Prostate gland (tissue), 2 donors: Measurements from ENCODE around the gene CNTNAP2. TPM values are rescaled to one million over a fixed set of nuclear protein-coding genes. Genes with fewer than 3 reads are reported as not detected.

Source experiments
- DNase-seq: peaks from one replicate; pipeline ENCODE4 v3.0.0-alpha.2; 2019; ENCODE audit warnings: low spot score
- H3K27ac ChIP-seq, 2 donors: fragments of 200-600 bp; sonication (generic); 2 replicates each; pipeline ENCODE4 v1.5.1; 2017 to 2019
- H3K27me3 ChIP-seq: fragments of 200-600 bp; sonication (generic); replicated peaks from 2 replicates; pipeline ENCODE4 v1.5.1; 2019; ENCODE audit not compliant: insufficient read depth
- H3K36me3 ChIP-seq, 2 donors: fragments of 200-600 bp; sonication (generic); 1 replicate in 1 of 2; 2 replicates in 1 of 2; pipeline versions ENCODE4 v1.5.1 to v1.8.1; 2017 to 2019
- H3K4me1 ChIP-seq: fragments of 200-600 bp; sonication (generic); replicated peaks from 2 replicates; pipeline ENCODE4 v1.5.1; 2019
- H3K4me3 ChIP-seq, 2 donors: fragments of 200-600 bp; sonication (generic); 2 replicates each; pipeline ENCODE4 v1.5.1; 2017 to 2019
- H3K9me3 ChIP-seq: fragments of 200-600 bp; sonication (generic); 2 replicates; pipeline ENCODE4 v1.5.1; 2017
- CTCF ChIP-seq, 4 experiments: fragments of 200-600 bp in 2 of 4; fragments of 450-650 bp in 2 of 4; sonication (generic) in 2 of 4; IDR thresholded peaks; 1 replicate in 3 of 4; 2 replicates in 1 of 4; pipeline ENCODE4 v1.5.1; 2016 to 2019; ENCODE audit warnings: antibody characterized with exemption in 4 of 4, mild to moderate bottlenecking in 2 of 4, moderate library complexity in 2 of 4
- POLR2A ChIP-seq: fragments of 450-650 bp; IDR thresholded peaks from one replicate; pipeline ENCODE4 v1.6.1; 2016; ENCODE audit warnings: antibody characterized with exemption, mild to moderate bottlenecking
- POLR2AphosphoS5 ChIP-seq: sonication (generic); formaldehyde crosslinking; IDR thresholded peaks from one replicate; pipeline ENCODE4 v1.6.1; 2017; ENCODE audit warnings: antibody characterized with exemption
- whole genome bisulfite sequencing: methylation state at CpG from one replicate; pipeline ENCODE4 v1.1.5; 2018; 5-methylcytosine and 5-hydroxymethylcytosine counted together
- intact Hi-C: fragments of 100-400 bp; cut with DNase I; formaldehyde crosslinking; loops from one replicate; pipeline ENCODE4 v1.14.2; 2022
- total RNA-seq, 2 donors: library from RNA; depleted of rRNA; stranded (reverse); fragments of >200 nt; gene quantifications; one replicate each; pipeline ENCODE4 v1.1.0, GENCODE V29; 2016

Gene CNTNAP2
- total RNA-seq, 2 donors from 2014 or later, result 10.6 to 43.7 TPM

GRCh38 chr7:148121401-148121800 lies 2004.8 kb downstream of the CNTNAP2 start:
- WGBS, result 66% methylated on average over 4 of the region's 4 CpGs

DNA sequence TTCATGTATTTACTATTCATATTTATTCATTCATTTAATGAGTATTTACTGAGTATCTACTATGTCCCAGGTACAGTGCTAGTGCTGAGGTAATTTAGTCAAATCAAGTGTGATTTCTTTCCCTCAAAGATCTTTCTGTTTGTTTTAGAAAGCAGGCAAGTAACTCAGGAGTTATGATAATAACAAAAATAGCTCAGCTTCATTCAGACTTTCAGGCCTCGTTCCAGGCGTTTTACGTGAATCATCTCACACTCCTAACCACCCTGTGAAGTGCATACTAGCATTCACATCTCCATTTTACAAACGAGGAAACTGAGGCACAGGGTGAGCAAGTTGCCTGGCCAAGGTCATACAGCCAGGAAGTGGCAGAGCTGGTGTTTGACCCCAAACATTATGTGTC lies 2005.2 kb downstream of the CNTNAP2 start:
- Histone ChIP-seq H3K9me3 (no peaks in the 10 kb centered on the region), H3K27me3 (no peaks in the 10 kb centered on the region), H3K36me3 (no peaks in the 10 kb centered on the region), H3K4me3 (no peak overlapping the region), H3K27ac (no peak overlapping the region), H3K4me1 (no peaks in the 10 kb centered on the region)
- intact Hi-C loops, result no loop called here
- WGBS, result 70% methylated on average over 4 of the region's 4 CpGs
- no peak for TF ChIP-seq POLR2AphosphoS5
- no peak for TF ChIP-seq CTCF (IDR thresholded peaks at IDR 0.05)
- TF ChIP-seq POLR2A, result no peak
- DNase-seq, result no peak

More at GRCh38 chr7:148121401-148121800, 2004.8 kb downstream of the CNTNAP2 start:
- H3K4me3 ChIP-seq, result no peak overlapping the region
- intact Hi-C loops, result no loop called here
- H3K9me3 ChIP-seq, result no peaks in the 10 kb centered on the region
- H3K36me3 ChIP-seq, result no peaks in the 10 kb centered on the region
- no peak for TF ChIP-seq CTCF (IDR thresholded peaks at IDR 0.05)
- TF ChIP-seq POLR2A, result no peak
- no peak for TF ChIP-seq POLR2AphosphoS5
- no peaks in the 10 kb centered on the region for H3K27me3 ChIP-seq
- H3K4me1 ChIP-seq, result no peaks in the 10 kb centered on the region
- no peak overlapping the region for H3K27ac ChIP-seq
- DNase-seq, result no peak

GRCh38 chr7:148124477-148124876 lies 2007.9 kb downstream of the CNTNAP2 start:
- Histone ChIP-seq H3K36me3 (no peaks in the 10 kb centered on the region), H3K9me3 (no peaks in the 10 kb centered on the region), H3K4me1 (no peaks in the 10 kb centered on the region), H3K27ac (no peak overlapping the region), H3K4me3 (no peak overlapping the region), H3K27me3 (no peaks in the 10 kb centered on the region)
- intact Hi-C loops, result no loop called here
- 39% methylated on average over 5 of the region's 5 CpGs for WGBS
- DNase-seq, result no peak
- no peak for TF ChIP-seq CTCF (IDR thresholded peaks at IDR 0.05)
- no peak for TF ChIP-seq POLR2A
- TF ChIP-seq POLR2AphosphoS5, result no peak

DNA sequence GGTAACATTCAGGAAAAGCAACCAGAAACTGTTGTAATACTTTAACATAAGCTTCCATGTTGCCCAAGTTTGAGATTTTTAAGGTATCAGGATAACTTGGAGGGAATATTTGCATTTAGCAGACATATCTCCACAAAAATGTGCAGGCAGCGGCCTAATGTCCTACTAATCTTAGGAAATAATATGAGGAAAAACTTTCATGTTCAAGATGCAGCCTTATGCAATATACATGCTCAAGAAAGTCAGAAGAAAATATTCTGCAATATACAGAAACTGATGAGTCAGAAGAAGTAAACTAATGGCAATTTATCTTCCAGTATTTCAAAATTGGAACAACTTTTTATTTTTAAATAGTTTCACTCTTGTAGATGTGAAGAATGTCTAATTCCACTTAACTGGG lies 2010.8 kb downstream of the CNTNAP2 start:
- Histone ChIP-seq H3K27me3 (no peaks in the 10 kb centered on the region), H3K4me1 (no peaks in the 10 kb centered on the region), H3K9me3 (no peaks in the 10 kb centered on the region), H3K4me3 (no peak overlapping the region), H3K36me3 (no peaks in the 10 kb centered on the region), H3K27ac (no peak overlapping the region)
- no peak for TF ChIP-seq POLR2A
- 98% methylated on average over 1 of the region's 1 CpG for WGBS
- intact Hi-C loops, result no loop called here
- no peak for DNase-seq

DNA sequence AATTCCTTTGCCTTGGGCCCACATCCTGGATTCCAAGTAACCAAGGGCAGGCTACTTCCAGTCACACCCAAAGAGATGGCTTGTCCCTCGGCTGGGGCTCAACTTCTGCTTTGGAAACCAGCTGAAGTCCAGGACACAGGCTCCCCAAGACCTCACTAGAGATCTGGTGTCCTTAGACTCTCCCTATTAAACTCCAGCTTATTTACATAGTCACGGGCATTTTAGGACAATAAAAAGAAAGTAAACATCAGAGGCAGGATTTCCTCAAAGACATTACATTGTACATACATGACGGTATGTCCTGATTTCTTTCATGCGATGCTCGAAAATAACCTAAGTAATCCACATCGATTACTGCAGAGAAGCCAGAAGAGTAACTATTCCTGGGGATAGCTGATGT lies 2012.4 kb downstream of the CNTNAP2 start:
- intact Hi-C loops, result no loop called here
- Histone ChIP-seq H3K27ac (no peak overlapping the region), H3K27me3 (no peaks in the 10 kb centered on the region), H3K36me3 (no peaks in the 10 kb centered on the region), H3K9me3 (no peaks in the 10 kb centered on the region), H3K4me3 (no peak overlapping the region), H3K4me1 (no peaks in the 10 kb centered on the region)
- WGBS, result 34% methylated on average over 6 of the region's 6 CpGs
- no peak for DNase-seq
- TF ChIP-seq POLR2AphosphoS5 (peak; percentile 73), CTCF (IDR thresholded peaks at IDR 0.05) (no peak), POLR2A (no peak)
